Measurements from ENCODE around the gene SUSD6.

DNA sequence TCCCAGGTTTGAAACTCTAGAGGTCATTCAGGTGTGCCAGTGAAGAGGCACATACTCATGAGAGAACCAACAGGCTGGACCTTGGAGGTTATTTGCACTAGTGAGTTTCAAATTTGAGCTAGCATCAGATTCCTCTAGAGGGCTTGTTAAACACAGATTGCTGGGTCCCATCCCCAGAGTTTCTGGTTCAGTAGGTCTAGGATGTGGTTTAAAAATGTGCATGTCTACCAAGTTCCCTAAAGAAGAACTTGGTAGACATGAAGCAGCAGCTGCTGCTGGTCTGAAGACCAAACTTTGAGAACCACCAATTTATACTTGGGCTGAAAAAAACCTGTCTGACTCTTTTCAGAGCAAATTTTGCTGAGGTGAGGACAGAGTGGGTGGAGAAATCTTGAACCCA is 61.7 kb downstream of the SUSD6 start:
- TF ChIP-seq, protein P1, sequence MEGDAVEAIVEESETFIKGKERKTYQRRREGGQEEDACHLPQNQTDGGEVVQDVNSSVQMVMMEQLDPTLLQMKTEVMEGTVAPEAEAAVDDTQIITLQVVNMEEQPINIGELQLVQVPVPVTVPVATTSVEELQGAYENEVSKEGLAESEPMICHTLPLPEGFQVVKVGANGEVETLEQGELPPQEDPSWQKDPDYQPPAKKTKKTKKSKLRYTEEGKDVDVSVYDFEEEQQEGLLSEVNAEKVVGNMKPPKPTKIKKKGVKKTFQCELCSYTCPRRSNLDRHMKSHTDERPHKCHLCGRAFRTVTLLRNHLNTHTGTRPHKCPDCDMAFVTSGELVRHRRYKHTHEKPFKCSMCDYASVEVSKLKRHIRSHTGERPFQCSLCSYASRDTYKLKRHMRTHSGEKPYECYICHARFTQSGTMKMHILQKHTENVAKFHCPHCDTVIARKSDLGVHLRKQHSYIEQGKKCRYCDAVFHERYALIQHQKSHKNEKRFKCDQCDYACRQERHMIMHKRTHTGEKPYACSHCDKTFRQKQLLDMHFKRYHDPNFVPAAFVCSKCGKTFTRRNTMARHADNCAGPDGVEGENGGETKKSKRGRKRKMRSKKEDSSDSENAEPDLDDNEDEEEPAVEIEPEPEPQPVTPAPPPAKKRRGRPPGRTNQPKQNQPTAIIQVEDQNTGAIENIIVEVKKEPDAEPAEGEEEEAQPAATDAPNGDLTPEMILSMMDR (IDR thresholded peaks at IDR 0.05), result no peak
- no peak for TF ChIP-seq MYC (IDR thresholded peaks at IDR 0.05; ENCODE audit: borderline replicate concordance, low read length)
- TF ChIP-seq POLR2A (IDR thresholded peaks at IDR 0.05; ENCODE audit: low read length), result no peak
